ENCODE results near the gene PPEF1.

The PPEF1 gene

DNA sequence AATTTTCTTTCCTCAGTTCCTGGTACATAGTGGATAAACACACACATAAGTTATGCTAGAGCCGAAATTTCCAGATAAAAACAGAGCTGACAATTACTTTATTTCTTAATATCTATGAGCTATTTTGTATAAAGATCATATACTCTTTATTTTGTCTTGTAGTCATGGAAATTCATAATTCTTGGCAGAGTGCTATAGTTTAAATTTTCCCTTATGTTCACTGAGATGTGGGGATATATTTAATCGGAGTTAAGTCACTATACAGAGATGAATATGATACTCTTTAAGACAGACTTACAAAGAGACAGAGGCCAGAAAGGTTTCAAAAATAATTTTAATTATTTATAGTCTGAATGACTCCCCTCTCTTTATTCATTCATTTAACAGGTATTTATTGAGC is 89.7 kb downstream of the PPEF1 start:
- DNase-seq (ENCODE audit: low read depth): no peak
- H3K4me3 ChIP-seq (ENCODE audit: low read depth, low read length): no peak overlapping the region
- TF ChIP-seq, protein P1, sequence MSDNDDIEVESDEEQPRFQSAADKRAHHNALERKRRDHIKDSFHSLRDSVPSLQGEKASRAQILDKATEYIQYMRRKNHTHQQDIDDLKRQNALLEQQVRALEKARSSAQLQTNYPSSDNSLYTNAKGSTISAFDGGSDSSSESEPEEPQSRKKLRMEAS (IDR thresholded peaks at IDR 0.05; ENCODE audit: low read depth, low read length): no peak
- TF ChIP-seq POLR2A (IDR thresholded peaks at IDR 0.05; ENCODE audit: extremely low read depth, insufficient read length) (no peak), MYC (IDR thresholded peaks at IDR 0.05; ENCODE audit: low read depth, low read length) (no peak)
- TF ChIP-seq, protein P2, sequence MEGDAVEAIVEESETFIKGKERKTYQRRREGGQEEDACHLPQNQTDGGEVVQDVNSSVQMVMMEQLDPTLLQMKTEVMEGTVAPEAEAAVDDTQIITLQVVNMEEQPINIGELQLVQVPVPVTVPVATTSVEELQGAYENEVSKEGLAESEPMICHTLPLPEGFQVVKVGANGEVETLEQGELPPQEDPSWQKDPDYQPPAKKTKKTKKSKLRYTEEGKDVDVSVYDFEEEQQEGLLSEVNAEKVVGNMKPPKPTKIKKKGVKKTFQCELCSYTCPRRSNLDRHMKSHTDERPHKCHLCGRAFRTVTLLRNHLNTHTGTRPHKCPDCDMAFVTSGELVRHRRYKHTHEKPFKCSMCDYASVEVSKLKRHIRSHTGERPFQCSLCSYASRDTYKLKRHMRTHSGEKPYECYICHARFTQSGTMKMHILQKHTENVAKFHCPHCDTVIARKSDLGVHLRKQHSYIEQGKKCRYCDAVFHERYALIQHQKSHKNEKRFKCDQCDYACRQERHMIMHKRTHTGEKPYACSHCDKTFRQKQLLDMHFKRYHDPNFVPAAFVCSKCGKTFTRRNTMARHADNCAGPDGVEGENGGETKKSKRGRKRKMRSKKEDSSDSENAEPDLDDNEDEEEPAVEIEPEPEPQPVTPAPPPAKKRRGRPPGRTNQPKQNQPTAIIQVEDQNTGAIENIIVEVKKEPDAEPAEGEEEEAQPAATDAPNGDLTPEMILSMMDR (IDR thresholded peaks at IDR 0.05; ENCODE audit: low read depth, low read length): no peak

DNA sequence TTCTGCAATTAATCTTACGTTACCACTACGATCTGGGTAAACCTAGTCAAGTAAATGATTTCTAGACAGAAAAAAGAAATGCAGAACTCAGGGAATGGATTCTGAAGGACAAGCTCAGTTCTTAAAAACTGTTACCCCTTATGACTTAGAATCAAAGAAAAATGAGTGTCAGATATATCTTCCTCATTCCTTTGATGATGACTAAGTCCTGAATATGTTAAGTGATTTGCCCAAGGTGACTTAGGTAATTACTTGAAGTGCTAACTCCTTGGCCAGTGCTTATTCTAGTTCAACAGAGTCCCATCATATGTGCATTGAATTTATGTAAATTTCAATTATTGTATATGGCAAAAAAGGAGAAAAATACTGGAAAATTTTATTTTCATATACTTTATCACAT is 92.5 kb downstream of the PPEF1 start:
- no peak for DNase-seq (ENCODE audit: low read depth)
- no peak overlapping the region for H3K4me3 ChIP-seq (ENCODE audit: low read depth, low read length)
- TF ChIP-seq, protein P2 (IDR thresholded peaks at IDR 0.05; ENCODE audit: low read depth, low read length): no peak
- TF ChIP-seq POLR2A (IDR thresholded peaks at IDR 0.05; ENCODE audit: extremely low read depth, insufficient read length) (no peak), MYC (IDR thresholded peaks at IDR 0.05; ENCODE audit: low read depth, low read length) (no peak)
- TF ChIP-seq, protein P1 (IDR thresholded peaks at IDR 0.05; ENCODE audit: low read depth, low read length): no peak

DNA sequence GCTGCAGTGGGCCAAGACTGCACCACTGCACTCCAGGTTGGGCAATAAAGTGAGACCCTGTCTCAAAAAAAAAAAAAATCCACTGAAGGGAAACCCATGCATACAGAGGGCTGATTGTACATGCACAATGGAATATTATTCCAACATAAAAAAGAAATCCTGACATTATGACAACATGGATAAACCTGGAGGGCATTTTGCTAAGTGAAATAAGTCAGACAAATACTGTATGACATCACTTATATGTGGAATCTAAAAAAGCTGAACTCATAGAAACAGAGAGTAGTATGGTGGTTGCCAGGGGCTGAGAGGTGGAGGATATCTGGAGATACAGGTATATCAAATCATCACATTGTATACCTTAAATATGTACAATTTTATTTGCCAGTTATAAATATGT is 102.2 kb downstream of the PPEF1 start:
- no peak for TF ChIP-seq MYC (IDR thresholded peaks at IDR 0.05; ENCODE audit: low read depth, low read length)
- TF ChIP-seq, protein P1 (IDR thresholded peaks at IDR 0.05; ENCODE audit: low read depth, low read length): no peak
- no peak for TF ChIP-seq POLR2A (IDR thresholded peaks at IDR 0.05; ENCODE audit: extremely low read depth, insufficient read length)
- TF ChIP-seq, protein P2 (IDR thresholded peaks at IDR 0.05; ENCODE audit: low read depth, low read length): no peak
- no peak for DNase-seq (ENCODE audit: low read depth)
- no peak overlapping the region for H3K4me3 ChIP-seq (ENCODE audit: low read depth, low read length)

DNA sequence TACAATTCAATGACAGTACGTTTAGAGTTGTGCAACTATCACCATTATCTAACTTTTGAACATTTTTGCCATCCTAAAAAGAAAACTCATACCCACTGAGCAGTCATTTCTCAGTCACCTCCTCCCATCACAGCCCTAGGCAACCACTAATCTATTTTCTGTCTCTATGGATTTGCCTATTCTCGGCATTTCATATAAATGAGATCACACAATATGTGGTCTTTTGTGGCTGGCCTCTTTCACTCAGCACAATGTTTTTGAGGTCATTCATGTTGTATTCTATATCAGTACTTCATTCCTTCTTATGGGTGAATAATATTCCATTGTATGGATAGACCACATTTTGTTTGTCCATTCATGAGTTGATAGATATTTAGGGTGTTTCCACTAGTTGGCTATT is 103.0 kb downstream of the PPEF1 start:
- H3K4me3 ChIP-seq (ENCODE audit: low read depth, low read length): no peak overlapping the region
- TF ChIP-seq POLR2A (IDR thresholded peaks at IDR 0.05; ENCODE audit: extremely low read depth, insufficient read length) (no peak), MYC (IDR thresholded peaks at IDR 0.05; ENCODE audit: low read depth, low read length) (no peak)
- TF ChIP-seq, protein P2 (IDR thresholded peaks at IDR 0.05; ENCODE audit: low read depth, low read length): no peak
- TF ChIP-seq, protein P1 (IDR thresholded peaks at IDR 0.05; ENCODE audit: low read depth, low read length): no peak
- DNase-seq (ENCODE audit: low read depth): no peak

DNA sequence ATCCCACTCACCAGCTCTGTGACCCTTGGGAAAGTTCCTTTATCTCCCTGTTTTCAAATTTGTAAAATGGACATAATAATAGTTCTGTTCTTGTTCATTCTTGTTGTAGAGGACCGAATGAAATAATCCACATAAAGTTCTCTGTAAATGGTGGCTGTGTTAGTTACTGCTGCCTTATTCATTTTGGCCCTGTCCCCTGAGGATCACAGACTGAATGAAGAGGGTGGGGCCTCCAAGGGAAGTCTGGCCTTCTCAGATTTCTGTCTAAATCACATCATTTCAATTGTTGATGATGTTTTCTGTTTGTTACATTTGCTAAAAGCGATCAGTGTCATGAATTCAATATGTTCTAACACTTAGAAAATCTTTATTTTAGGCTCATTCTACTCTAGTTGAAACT is 117.9 kb downstream of the PPEF1 start:
- no peak overlapping the region for H3K4me3 ChIP-seq (ENCODE audit: low read depth, low read length)
- TF ChIP-seq, protein P2 (IDR thresholded peaks at IDR 0.05; ENCODE audit: low read depth, low read length): no peak
- no peak for TF ChIP-seq MYC (IDR thresholded peaks at IDR 0.05; ENCODE audit: low read depth, low read length)
- TF ChIP-seq, protein P1 (IDR thresholded peaks at IDR 0.05; ENCODE audit: low read depth, low read length): no peak
- no peak for TF ChIP-seq POLR2A (IDR thresholded peaks at IDR 0.05; ENCODE audit: extremely low read depth, insufficient read length)
- no peak for DNase-seq (ENCODE audit: low read depth)

All from NB4 (cell line).